Neural cell (in vitro differentiated cells): ENCODE data around the gene HMGB1. TPM values are rescaled to one million over a fixed set of nuclear protein-coding genes. Genes with fewer than 3 reads are reported as not detected.

Source experiments
- H2AFZ ChIP-seq: fragments of 200-600, 300-800 bp; sonication (generic), shearing (Covaris generic); 2 replicates; pipeline ENCODE4 v1.6.0; 2014; ENCODE audit warnings: low read depth, mild to moderate bottlenecking, antibody characterized with exemption, low read length, moderate library complexity
- H3F3A ChIP-seq: fragments of 200-600 bp; shearing (Covaris generic); 2 replicates; pipeline ENCODE4 v1.6.1; 2016; ENCODE audit warnings: mild to moderate bottlenecking, moderate library complexity, mixed read lengths, antibody characterized with exemption, low read length; ENCODE audit not compliant: insufficient read depth, poor library complexity, severe bottlenecking
- H3K27ac ChIP-seq: fragments of 200-600, 300-800 bp; sonication (generic), shearing (Covaris generic); 2 replicates; pipeline ENCODE4 v1.5.1; 2014; ENCODE audit warnings: mild to moderate bottlenecking, low read length, moderate library complexity
- H3K27me3 ChIP-seq: fragments of 300-800, 200-600 bp; sonication (generic), shearing (Covaris generic); 2 replicates; pipeline ENCODE4 v1.6.0; 2014; ENCODE audit warnings: mild to moderate bottlenecking, low read depth, low read length, moderate library complexity; ENCODE audit not compliant: insufficient read depth
- H3K36me3 ChIP-seq: fragments of 300-800, 200-600 bp; sonication (generic), shearing (Covaris generic); 2 replicates; pipeline ENCODE4 v1.5.1; 2014; ENCODE audit warnings: mild to moderate bottlenecking, antibody characterized with exemption, low read length, moderate library complexity; ENCODE audit not compliant: insufficient read depth
- H3K4me2 ChIP-seq: fragments of 300-800, 200-600 bp; sonication (generic), shearing (Covaris generic); 2 replicates; pipeline ENCODE4 v1.6.0; 2014; ENCODE audit warnings: mild to moderate bottlenecking, low read length
- H3K4me3 ChIP-seq: fragments of 300-800, 200-600 bp; sonication (generic), shearing (Covaris generic); 2 replicates; pipeline ENCODE4 v1.5.1; 2014; ENCODE audit warnings: mild to moderate bottlenecking, low read length, moderate library complexity
- H3K79me2 ChIP-seq: fragments of 200-600 bp; shearing (Covaris generic); replicated peaks from 2 replicates; pipeline ENCODE4 v1.6.0; 2014; ENCODE audit warnings: mild to moderate bottlenecking, low read length, moderate library complexity; ENCODE audit not compliant: insufficient read depth
- H3K9ac ChIP-seq: fragments of 300-800, 200-600 bp; sonication (generic), shearing (Covaris generic); 2 replicates; pipeline ENCODE4 v1.6.1; 2016; ENCODE audit warnings: mild to moderate bottlenecking, low read length, mixed read lengths
- H3K9me2 ChIP-seq: fragments of 200-600 bp; shearing (Covaris generic); 2 replicates; pipeline ENCODE4 v1.6.1; 2016; ENCODE audit warnings: mild to moderate bottlenecking, low read length, mixed read lengths; ENCODE audit not compliant: insufficient read depth
- H3K9me3 ChIP-seq: fragments of 200-600, 300-800 bp; sonication (generic), shearing (Covaris generic); 2 replicates; pipeline ENCODE4 v1.6.1; 2016; ENCODE audit warnings: mild to moderate bottlenecking, mixed run types, low read length, moderate library complexity, mixed read lengths
- H4K20me1 ChIP-seq: fragments of 200-600 bp; shearing (Covaris generic); 2 replicates; pipeline ENCODE4 v1.6.1; 2016; ENCODE audit warnings: mild to moderate bottlenecking, mixed run types; ENCODE audit not compliant: insufficient read depth
- EP300 ChIP-seq: fragments of 450-650 bp; conservative IDR thresholded peaks from 2 replicates; pipeline ENCODE4 v1.6.1; 2014; ENCODE audit warnings: antibody characterized with exemption, mild to moderate bottlenecking, moderate library complexity; ENCODE audit not compliant: poor library complexity, severe bottlenecking
- EZH2 ChIP-seq: fragments of 200-600, 300-800 bp; shearing (Covaris generic), sonication (generic); IDR thresholded peaks from 2 replicates; pipeline ENCODE4 v1.6.1; 2014; ENCODE audit warnings: antibody characterized with exemption, low read length, borderline replicate concordance, mild to moderate bottlenecking; ENCODE audit not compliant: insufficient read depth, poor library complexity, severe bottlenecking
- MXI1 ChIP-seq: fragments of 450-650 bp; conservative IDR thresholded peaks from 2 replicates; pipeline ENCODE4 v1.6.1; 2014; ENCODE audit warnings: antibody characterized with exemption, mild to moderate bottlenecking; ENCODE audit not compliant: poor library complexity, severe bottlenecking
- POLR2AphosphoS5 ChIP-seq: IDR thresholded peaks from 2 replicates; pipeline ENCODE4 v1.6.1; 2012
- RAD21 ChIP-seq: fragments of 450-650 bp; conservative IDR thresholded peaks from 2 replicates; pipeline ENCODE4 v1.6.1; 2014; ENCODE audit warnings: antibody characterized with exemption, mild to moderate bottlenecking, moderate library complexity
- SMC3 ChIP-seq: fragments of 450-650 bp; conservative IDR thresholded peaks from 2 replicates; pipeline ENCODE4 v1.6.1; 2014; ENCODE audit warnings: antibody characterized with exemption, mild to moderate bottlenecking, moderate library complexity; ENCODE audit not compliant: poor library complexity
- TAF1 ChIP-seq: IDR thresholded peaks from 2 replicates; pipeline ENCODE4 v1.6.1; 2012; ENCODE audit warnings: low read depth
- polyA plus RNA-seq: library from polyadenylated mRNA; depleted of rRNA; stranded (reverse); fragments of >200 nt; gene quantifications from 2 replicates; pipeline ENCODE4 v1.2.3, GENCODE V29; 2014
- TF ChIP-seq, protein P1 (sequence below): IDR thresholded peaks from 2 replicates; pipeline ENCODE4 v1.6.1; 2012; ENCODE audit warnings: borderline replicate concordance
- TF ChIP-seq, protein P2 (sequence below): fragments of 450-650 bp; IDR thresholded peaks from 2 replicates; pipeline ENCODE4 v1.5.1; 2014; ENCODE audit warnings: antibody characterized with exemption, mild to moderate bottlenecking, moderate library complexity; ENCODE audit not compliant: poor library complexity, severe bottlenecking

The HMGB1 gene
- polyA plus RNA-seq, 1 donor from 2014 or later: 1,091 TPM

DNA sequence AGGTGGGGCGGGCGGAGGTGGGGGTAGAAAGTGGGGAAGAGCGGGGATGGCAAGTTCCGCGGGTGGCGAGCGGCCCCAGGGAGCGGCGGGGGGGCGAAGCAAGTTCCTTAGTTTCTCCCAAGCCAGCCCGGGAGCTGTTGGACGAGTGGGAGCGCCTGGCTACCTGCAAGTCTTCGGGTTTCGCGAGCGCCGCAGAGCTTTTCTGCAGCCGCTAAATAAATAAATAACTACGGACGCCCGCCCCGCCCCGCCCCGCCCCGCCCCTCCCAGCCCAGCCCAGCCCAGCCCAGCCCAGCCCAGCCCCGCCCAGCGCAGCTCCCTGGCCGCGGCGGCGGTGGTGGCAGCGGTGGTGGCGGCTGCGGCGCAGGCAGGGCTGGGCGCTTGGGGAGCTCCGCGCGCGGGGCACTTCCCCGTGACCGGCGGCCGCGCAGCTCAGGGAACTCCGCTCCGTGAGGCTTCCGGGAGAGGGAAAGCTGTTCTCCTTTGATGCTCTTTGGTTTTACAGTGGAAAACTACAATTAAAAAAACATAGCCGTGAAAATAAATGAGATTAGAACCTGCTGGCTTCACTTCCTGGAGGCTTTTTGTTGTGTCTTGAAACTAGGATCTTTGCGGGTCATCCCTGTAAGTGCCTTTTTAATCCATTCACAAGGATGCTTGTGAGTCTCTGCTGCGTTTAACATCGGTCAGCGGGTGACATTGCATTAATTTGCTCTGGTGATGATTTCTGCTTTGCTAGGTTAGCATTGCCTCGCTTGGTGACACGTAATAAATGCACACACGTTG lies 43.5 kb downstream of the HMGB1 start, which contains the start of gene UBE2L5:
TSS of gene UBE2L5 (plus strand) at position 440 of the 786 bp plus-strand sequence. CDS start 5,498 bp downstream, outside the sequence.
- TF ChIP-seq, protein P1, sequence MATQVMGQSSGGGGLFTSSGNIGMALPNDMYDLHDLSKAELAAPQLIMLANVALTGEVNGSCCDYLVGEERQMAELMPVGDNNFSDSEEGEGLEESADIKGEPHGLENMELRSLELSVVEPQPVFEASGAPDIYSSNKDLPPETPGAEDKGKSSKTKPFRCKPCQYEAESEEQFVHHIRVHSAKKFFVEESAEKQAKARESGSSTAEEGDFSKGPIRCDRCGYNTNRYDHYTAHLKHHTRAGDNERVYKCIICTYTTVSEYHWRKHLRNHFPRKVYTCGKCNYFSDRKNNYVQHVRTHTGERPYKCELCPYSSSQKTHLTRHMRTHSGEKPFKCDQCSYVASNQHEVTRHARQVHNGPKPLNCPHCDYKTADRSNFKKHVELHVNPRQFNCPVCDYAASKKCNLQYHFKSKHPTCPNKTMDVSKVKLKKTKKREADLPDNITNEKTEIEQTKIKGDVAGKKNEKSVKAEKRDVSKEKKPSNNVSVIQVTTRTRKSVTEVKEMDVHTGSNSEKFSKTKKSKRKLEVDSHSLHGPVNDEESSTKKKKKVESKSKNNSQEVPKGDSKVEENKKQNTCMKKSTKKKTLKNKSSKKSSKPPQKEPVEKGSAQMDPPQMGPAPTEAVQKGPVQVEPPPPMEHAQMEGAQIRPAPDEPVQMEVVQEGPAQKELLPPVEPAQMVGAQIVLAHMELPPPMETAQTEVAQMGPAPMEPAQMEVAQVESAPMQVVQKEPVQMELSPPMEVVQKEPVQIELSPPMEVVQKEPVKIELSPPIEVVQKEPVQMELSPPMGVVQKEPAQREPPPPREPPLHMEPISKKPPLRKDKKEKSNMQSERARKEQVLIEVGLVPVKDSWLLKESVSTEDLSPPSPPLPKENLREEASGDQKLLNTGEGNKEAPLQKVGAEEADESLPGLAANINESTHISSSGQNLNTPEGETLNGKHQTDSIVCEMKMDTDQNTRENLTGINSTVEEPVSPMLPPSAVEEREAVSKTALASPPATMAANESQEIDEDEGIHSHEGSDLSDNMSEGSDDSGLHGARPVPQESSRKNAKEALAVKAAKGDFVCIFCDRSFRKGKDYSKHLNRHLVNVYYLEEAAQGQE: no peak
- TF ChIP-seq MXI1: no peak
- TF ChIP-seq, protein P2, sequence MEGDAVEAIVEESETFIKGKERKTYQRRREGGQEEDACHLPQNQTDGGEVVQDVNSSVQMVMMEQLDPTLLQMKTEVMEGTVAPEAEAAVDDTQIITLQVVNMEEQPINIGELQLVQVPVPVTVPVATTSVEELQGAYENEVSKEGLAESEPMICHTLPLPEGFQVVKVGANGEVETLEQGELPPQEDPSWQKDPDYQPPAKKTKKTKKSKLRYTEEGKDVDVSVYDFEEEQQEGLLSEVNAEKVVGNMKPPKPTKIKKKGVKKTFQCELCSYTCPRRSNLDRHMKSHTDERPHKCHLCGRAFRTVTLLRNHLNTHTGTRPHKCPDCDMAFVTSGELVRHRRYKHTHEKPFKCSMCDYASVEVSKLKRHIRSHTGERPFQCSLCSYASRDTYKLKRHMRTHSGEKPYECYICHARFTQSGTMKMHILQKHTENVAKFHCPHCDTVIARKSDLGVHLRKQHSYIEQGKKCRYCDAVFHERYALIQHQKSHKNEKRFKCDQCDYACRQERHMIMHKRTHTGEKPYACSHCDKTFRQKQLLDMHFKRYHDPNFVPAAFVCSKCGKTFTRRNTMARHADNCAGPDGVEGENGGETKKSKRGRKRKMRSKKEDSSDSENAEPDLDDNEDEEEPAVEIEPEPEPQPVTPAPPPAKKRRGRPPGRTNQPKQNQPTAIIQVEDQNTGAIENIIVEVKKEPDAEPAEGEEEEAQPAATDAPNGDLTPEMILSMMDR: no peak
- no peak for TF ChIP-seq EZH2
- peak; percentile 29 for TF ChIP-seq RAD21
- no peak for TF ChIP-seq TAF1
- TF ChIP-seq SMC3: peak; percentile 25
- TF ChIP-seq POLR2AphosphoS5: no peak
- TF ChIP-seq EP300: no peak
- H3K27ac ChIP-seq: no peak within 1 kb of the TSS

DNA sequence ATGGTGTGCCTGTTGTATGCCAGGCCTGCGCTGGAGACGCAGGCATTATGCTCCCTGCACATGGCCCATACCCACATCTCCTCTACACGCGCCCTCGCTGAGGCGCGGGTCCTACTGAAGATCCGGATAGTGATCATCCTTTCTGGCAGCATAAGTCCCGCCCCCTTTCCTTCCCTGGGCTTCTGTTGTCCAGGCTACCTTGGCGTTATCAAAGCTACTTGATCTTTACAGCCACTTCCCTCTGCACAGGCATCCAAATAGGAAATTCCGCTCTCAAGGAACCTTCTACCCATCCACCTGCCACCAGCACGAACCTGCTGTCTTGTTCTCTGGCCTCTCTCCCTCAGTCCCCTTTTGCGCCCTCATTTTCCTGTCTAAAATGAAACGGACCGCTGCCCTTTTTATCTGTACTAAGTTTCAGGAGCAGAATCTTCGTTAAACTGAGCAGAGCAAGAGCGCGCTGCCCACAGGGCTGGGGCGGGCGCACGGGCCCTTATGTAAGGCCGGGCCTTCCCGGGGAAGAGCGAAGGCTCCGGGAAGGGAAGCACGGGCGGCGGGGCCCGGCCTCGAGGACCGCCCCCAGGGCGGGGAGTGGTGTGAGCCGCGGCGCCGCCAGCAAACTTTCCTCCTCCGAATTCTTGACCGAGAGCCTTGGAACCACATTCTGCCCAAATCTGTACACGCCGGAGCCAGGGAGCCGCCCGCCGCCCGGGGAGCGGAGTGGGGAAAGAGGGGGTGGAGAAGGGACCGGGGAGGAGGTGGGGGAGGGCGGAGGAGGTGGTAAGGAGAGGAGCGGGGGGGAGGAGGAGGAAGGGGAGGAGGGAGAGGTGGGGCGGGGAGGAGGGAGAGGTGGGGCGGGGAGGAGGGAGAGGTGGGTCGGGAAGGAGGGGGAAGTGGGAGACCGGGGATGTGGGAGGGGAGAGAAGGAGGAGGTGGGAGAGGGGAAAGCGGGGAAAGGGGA lies 44.4 kb downstream of the HMGB1 start:
- Histone ChIP-seq H3K9ac (no peak overlapping the region), H3K27ac (no peak overlapping the region), H3K27me3 (peaks cover 5% of the 10 kb centered on the region), H3K79me2 (no peaks in the 10 kb centered on the region), H2AFZ (no peak overlapping the region), H3K9me2 (no peaks in the 10 kb centered on the region), H3K9me3 (no peaks in the 10 kb centered on the region), H3K4me2 (no peak overlapping the region), H3K4me3 (peak overlapping the region; percentile 58), H3F3A (no peaks in the 10 kb centered on the region), H4K20me1 (no peaks in the 10 kb centered on the region), H3K36me3 (no peaks in the 10 kb centered on the region)
- TF ChIP-seq RAD21 (no peak), EP300 (no peak), MXI1 (no peak), TAF1 (no peak), SMC3 (no peak), EZH2 (no peak), POLR2AphosphoS5 (no peak)
- TF ChIP-seq, protein P1: no peak
- TF ChIP-seq, protein P2: no peak

More for the DNA sequence above, 43.5 kb downstream of the HMGB1 start, which contains the start of gene UBE2L5:
- H2AFZ ChIP-seq: peak within 1 kb of the TSS; percentile 3
- peak within 1 kb of the TSS; percentile 31 for H3K9ac ChIP-seq
- no peaks in the 10 kb centered on the region for H4K20me1 ChIP-seq
- peak within 1 kb of the TSS; percentile 83 for H3K4me2 ChIP-seq
- no peaks in the 10 kb centered on the region for H3K36me3 ChIP-seq
- H3F3A ChIP-seq: no peaks in the 10 kb centered on the region
- no peaks in the 10 kb centered on the region for H3K79me2 ChIP-seq
- H3K4me3 ChIP-seq: peak within 1 kb of the TSS; percentile 70
- H3K9me3 ChIP-seq: no peaks in the 10 kb centered on the region
- peaks cover 5% of the 10 kb centered on the region for H3K27me3 ChIP-seq
- H3K9me2 ChIP-seq: no peaks in the 10 kb centered on the region
